HEK293 (cell line): ENCODE data around the gene SCUBE1.

Experiments used
- CTCF ChIA-PET: fragments of 350-600 bp; formaldehyde crosslinking; extraction: SDS; loops from one replicate; lab custom pipeline; 2021; ENCODE audit warnings: antibody characterized with exemption; lab: Yijun Ruan, JAX
- POLR2A ChIA-PET: fragments of 300-600 bp; formaldehyde crosslinking; extraction: SDS; loops from one replicate; lab custom pipeline; 2020; ENCODE audit warnings: antibody characterized with exemption, inconsistent platforms; lab: Yijun Ruan, JAX
- H3K27ac ChIP-seq: fragments of 200-500 bp; sonication (Bioruptor generic); 2 replicates; pipeline ENCODE4 v1.5.1; 2014; ENCODE audit warnings: low read depth, low read length, control low read depth, inconsistent platforms; ENCODE audit errors: extremely low read depth
- H3K36me3 ChIP-seq, 2 experiments: fragments of 200-500 bp in 1 of 2; sonication (Bioruptor generic) in 1 of 2; 1 replicate in 1 of 2; 2 replicates in 1 of 2; pipeline ENCODE4 v1.5.1; 2014 to 2017; ENCODE audit warnings: inconsistent platforms in 2 of 2, low read length in 2 of 2; ENCODE audit not compliant: control insufficient read depth in 2 of 2, insufficient read depth in 1 of 2
- H3K4me1 ChIP-seq: fragments of 200-500 bp; sonication (Bioruptor generic); 2 replicates; pipeline ENCODE4 v1.5.1; 2014; ENCODE audit warnings: mild to moderate bottlenecking, low read length, inconsistent platforms; ENCODE audit not compliant: control insufficient read depth, insufficient read depth
- H3K4me3 ChIP-seq: 2 replicates; pipeline ENCODE4 v1.5.1; 2011; ENCODE audit warnings: low read depth, mild to moderate bottlenecking, control low read depth, low read length, moderate library complexity
- H3K9me3 ChIP-seq: fragments of 200-500 bp; sonication (Bioruptor generic); 2 replicates; pipeline ENCODE4 v1.5.1; 2014; ENCODE audit warnings: low read depth, low read length, inconsistent platforms; ENCODE audit not compliant: control insufficient read depth, insufficient read depth
- GLI2 ChIP-seq: fragments of 450-650 bp; formaldehyde crosslinking; IDR thresholded peaks from 2 replicates; pipeline ENCODE4; 2017; ENCODE audit warnings: missing biosample characterization, missing genetic modification characterization, low read depth, borderline replicate concordance
- IKZF3 ChIP-seq: fragments of 450-650 bp; IDR thresholded peaks from 2 replicates; pipeline ENCODE4 v1.5.0; 2018; ENCODE audit warnings: missing biosample characterization, mild to moderate bottlenecking, missing genetic modification characterization, moderate library complexity
- REPIN1 ChIP-seq: fragments of 450-650 bp; formaldehyde crosslinking; IDR thresholded peaks from 2 replicates; pipeline ENCODE4 v1.5.1; 2017; ENCODE audit warnings: missing biosample characterization, missing genetic modification characterization, low read depth
- TCF7L2 ChIP-seq: IDR thresholded peaks from 2 replicates; pipeline ENCODE4 v1.6.1; 2011; ENCODE audit warnings: low read depth, mild to moderate bottlenecking, inconsistent platforms, low read length, moderate library complexity, borderline replicate concordance
- ZBTB21 ChIP-seq: fragments of 450-650 bp; formaldehyde crosslinking; IDR thresholded peaks from 2 replicates; pipeline ENCODE4 v1.5.1; 2017; ENCODE audit warnings: missing biosample characterization, missing genetic modification characterization
- ZBTB8A ChIP-seq: fragments of 450-650 bp; formaldehyde crosslinking; IDR thresholded peaks from 2 replicates; pipeline ENCODE4 v1.5.1; 2016; ENCODE audit warnings: missing biosample characterization, missing genetic modification characterization
- ZFP41 ChIP-seq: fragments of 450-650 bp; formaldehyde crosslinking; IDR thresholded peaks from 2 replicates; pipeline ENCODE4 v1.5.1; 2016; ENCODE audit warnings: missing biosample characterization, missing genetic modification characterization, borderline replicate concordance
- ZIC2 ChIP-seq: fragments of 450-650 bp; formaldehyde crosslinking; IDR thresholded peaks from 2 replicates; pipeline ENCODE4 v1.5.1; 2016; ENCODE audit warnings: missing biosample characterization, missing genetic modification characterization
- ZNF10 ChIP-seq: fragments of 450-650 bp; formaldehyde crosslinking; IDR thresholded peaks from 2 replicates; pipeline ENCODE4 v1.5.1; 2017; ENCODE audit warnings: missing biosample characterization, missing genetic modification characterization
- ZNF148 ChIP-seq: fragments of 450-650 bp; formaldehyde crosslinking; IDR thresholded peaks from 2 replicates; pipeline ENCODE4 v1.5.0; 2017; ENCODE audit warnings: missing biosample characterization, missing genetic modification characterization, borderline replicate concordance
- ZNF184 ChIP-seq: fragments of 450-650 bp; IDR thresholded peaks from 2 replicates; pipeline ENCODE4 v1.5.1; 2018; ENCODE audit warnings: missing biosample characterization, mild to moderate bottlenecking, missing genetic modification characterization
- ZNF248 ChIP-seq: fragments of 450-650 bp; formaldehyde crosslinking; IDR thresholded peaks from 2 replicates; pipeline ENCODE4 v1.5.1; 2017; ENCODE audit warnings: missing biosample characterization, missing genetic modification characterization
- ZNF324 ChIP-seq: fragments of 450-650 bp; formaldehyde crosslinking; IDR thresholded peaks from 2 replicates; pipeline ENCODE4 v1.5.1; 2016; ENCODE audit warnings: missing biosample characterization, missing genetic modification characterization
- ZNF354C ChIP-seq: fragments of 450-650 bp; formaldehyde crosslinking; IDR thresholded peaks from 2 replicates; pipeline ENCODE4 v1.5.1; 2016; ENCODE audit warnings: missing biosample characterization, missing genetic modification characterization, low read depth, borderline replicate concordance
- ZNF366 ChIP-seq: fragments of 450-650 bp; formaldehyde crosslinking; conservative IDR thresholded peaks from 2 replicates; pipeline ENCODE4 v1.5.1; 2016; ENCODE audit warnings: missing biosample characterization, missing genetic modification characterization
- ZNF391 ChIP-seq: fragments of 450-650 bp; formaldehyde crosslinking; IDR thresholded peaks from 2 replicates; pipeline ENCODE4 v1.5.1; 2016; ENCODE audit warnings: low read depth, missing biosample characterization, missing genetic modification characterization, borderline replicate concordance
- ZNF423 ChIP-seq: fragments of 450-650 bp; formaldehyde crosslinking; IDR thresholded peaks from 2 replicates; pipeline ENCODE4 v1.5.1; 2016; ENCODE audit warnings: missing biosample characterization, missing genetic modification characterization
- ZNF791 ChIP-seq: fragments of 450-650 bp; formaldehyde crosslinking; IDR thresholded peaks from 2 replicates; pipeline ENCODE4 v1.5.1; 2016; ENCODE audit warnings: missing biosample characterization, missing genetic modification characterization
- ZXDB ChIP-seq: fragments of 450-650 bp; formaldehyde crosslinking; IDR thresholded peaks from 2 replicates; pipeline ENCODE4 v1.5.1; 2016; ENCODE audit warnings: missing biosample characterization, missing genetic modification characterization
- TF ChIP-seq, protein P1 (sequence below): fragments of 450-650 bp; formaldehyde crosslinking; IDR thresholded peaks from 2 replicates; pipeline ENCODE4 v1.5.1; 2016; ENCODE audit warnings: missing biosample characterization, missing genetic modification characterization
- TF ChIP-seq, protein P2 (sequence below): fragments of 450-650 bp; formaldehyde crosslinking; IDR thresholded peaks from 2 replicates; pipeline ENCODE4 v1.5.1; 2016; ENCODE audit warnings: missing biosample characterization, missing genetic modification characterization
- TF ChIP-seq, protein P3 (sequence below): fragments of 450-650 bp; formaldehyde crosslinking; IDR thresholded peaks from 2 replicates; pipeline ENCODE4 v1.5.1; 2017; ENCODE audit warnings: missing biosample characterization, missing genetic modification characterization
- TF ChIP-seq, protein P4 (sequence below): fragments of 450-650 bp; formaldehyde crosslinking; IDR thresholded peaks from 2 replicates; pipeline ENCODE4 v1.5.1; 2016; ENCODE audit warnings: missing biosample characterization, missing genetic modification characterization, low read depth
- TF ChIP-seq, protein P5 (sequence below): fragments of 450-650 bp; formaldehyde crosslinking; IDR thresholded peaks from 2 replicates; pipeline ENCODE4 v1.5.1; 2017; ENCODE audit warnings: missing biosample characterization, missing genetic modification characterization

Gene SCUBE1

DNA sequence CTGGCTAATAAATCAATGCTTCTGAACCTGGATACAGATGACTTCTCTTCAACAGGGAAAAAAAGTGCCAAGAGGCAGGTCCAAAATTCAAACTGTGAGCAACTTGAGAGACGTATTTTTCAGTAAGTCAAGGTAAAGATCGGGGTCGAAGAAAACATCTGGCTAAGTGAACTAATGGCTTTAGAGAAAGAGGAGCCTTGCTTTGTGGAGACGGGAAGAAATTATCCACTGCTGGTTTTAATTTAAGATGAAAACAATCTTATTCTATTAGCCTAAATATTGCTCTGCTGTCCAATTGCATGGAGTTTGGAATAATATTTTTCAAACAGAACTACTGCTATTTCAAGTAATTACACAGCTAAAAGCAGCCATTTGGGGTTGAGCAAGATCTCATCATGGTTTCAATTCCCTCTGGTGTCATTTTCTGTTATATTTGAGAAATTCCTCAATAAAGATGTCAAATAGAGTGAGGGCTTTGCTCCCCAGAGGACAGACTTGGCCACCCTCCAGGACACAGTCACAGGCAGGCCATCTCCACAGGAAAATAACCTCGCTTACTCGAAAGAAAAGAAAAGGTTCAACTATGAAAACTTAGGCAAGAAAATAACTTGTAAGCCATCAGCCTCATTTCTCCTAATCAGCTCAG is 29.8 kb downstream of the SCUBE1 start:
- Histone ChIP-seq H3K4me1 (peaks cover 23% of the 10 kb centered on the region), H3K4me3 (no peak overlapping the region)
- CTCF ChIA-PET = interaction anchor here (1.1 to 2.2 kb wide), 4 partner anchors 13 to 82 kb away, joined by 3 to 12 read pairs (median 7); no protein-coding TSS in a partner anchor
- TF ChIP-seq ZNF148 (tag by site-specific recombination) (no peak), ZNF366 (tag by site-specific recombination) (no peak), REPIN1 (tag by site-specific recombination) (no peak), TCF7L2 (0 out of 2 replicates have a peak, but pooled peaks have one; percentile 29), ZBTB8A (tag by site-specific recombination) (no peak; the same call in 1 of the 2 replicates), GLI2 (peak; percentile 46; the same call in 1 of the 2 replicates), ZFP41 (tag by site-specific recombination) (no peak), ZXDB (no peak), ZNF10 (tag by site-specific recombination) (no peak), ZNF391 (no peak), ZNF791 (tag by site-specific recombination) (no peak), ZNF248 (tag by site-specific recombination) (no peak), ZNF184 (0 out of 2 replicates have a peak, but pooled peaks have one; percentile 61), ZIC2 (tag by site-specific recombination) (peak; percentile 30; the same call in 1 of the 2 replicates), ZNF324 (0 out of 2 replicates have a peak, but pooled peaks have one; percentile 68), ZBTB21 (tag by site-specific recombination) (no peak), IKZF3 (peak; percentile 82), ZNF354C (tag by site-specific recombination) (no peak), ZNF423 (tag by site-specific recombination) (peak; percentile 83)
- TF ChIP-seq, protein P1, sequence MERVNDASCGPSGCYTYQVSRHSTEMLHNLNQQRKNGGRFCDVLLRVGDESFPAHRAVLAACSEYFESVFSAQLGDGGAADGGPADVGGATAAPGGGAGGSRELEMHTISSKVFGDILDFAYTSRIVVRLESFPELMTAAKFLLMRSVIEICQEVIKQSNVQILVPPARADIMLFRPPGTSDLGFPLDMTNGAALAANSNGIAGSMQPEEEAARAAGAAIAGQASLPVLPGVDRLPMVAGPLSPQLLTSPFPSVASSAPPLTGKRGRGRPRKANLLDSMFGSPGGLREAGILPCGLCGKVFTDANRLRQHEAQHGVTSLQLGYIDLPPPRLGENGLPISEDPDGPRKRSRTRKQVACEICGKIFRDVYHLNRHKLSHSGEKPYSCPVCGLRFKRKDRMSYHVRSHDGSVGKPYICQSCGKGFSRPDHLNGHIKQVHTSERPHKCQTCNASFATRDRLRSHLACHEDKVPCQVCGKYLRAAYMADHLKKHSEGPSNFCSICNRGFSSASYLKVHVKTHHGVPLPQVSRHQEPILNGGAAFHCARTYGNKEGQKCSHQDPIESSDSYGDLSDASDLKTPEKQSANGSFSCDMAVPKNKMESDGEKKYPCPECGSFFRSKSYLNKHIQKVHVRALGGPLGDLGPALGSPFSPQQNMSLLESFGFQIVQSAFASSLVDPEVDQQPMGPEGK (tag by site-specific recombination) = 0 out of 2 replicates have a peak, but pooled peaks have one; percentile 19
- TF ChIP-seq, protein P2, sequence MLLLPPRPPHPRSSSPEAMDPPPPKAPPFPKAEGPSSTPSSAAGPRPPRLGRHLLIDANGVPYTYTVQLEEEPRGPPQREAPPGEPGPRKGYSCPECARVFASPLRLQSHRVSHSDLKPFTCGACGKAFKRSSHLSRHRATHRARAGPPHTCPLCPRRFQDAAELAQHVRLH = peak; percentile 76; the same call in 1 of the 2 replicates
- TF ChIP-seq, protein P3, sequence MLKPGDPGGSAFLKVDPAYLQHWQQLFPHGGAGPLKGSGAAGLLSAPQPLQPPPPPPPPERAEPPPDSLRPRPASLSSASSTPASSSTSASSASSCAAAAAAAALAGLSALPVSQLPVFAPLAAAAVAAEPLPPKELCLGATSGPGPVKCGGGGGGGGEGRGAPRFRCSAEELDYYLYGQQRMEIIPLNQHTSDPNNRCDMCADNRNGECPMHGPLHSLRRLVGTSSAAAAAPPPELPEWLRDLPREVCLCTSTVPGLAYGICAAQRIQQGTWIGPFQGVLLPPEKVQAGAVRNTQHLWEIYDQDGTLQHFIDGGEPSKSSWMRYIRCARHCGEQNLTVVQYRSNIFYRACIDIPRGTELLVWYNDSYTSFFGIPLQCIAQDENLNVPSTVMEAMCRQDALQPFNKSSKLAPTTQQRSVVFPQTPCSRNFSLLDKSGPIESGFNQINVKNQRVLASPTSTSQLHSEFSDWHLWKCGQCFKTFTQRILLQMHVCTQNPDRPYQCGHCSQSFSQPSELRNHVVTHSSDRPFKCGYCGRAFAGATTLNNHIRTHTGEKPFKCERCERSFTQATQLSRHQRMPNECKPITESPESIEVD (tag by site-specific recombination) = peak; percentile 98
- TF ChIP-seq, protein P4, sequence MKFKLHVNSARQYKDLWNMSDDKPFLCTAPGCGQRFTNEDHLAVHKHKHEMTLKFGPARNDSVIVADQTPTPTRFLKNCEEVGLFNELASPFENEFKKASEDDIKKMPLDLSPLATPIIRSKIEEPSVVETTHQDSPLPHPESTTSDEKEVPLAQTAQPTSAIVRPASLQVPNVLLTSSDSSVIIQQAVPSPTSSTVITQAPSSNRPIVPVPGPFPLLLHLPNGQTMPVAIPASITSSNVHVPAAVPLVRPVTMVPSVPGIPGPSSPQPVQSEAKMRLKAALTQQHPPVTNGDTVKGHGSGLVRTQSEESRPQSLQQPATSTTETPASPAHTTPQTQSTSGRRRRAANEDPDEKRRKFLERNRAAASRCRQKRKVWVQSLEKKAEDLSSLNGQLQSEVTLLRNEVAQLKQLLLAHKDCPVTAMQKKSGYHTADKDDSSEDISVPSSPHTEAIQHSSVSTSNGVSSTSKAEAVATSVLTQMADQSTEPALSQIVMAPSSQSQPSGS = peak; percentile 48; the same call in 1 of the 2 replicates
- TF ChIP-seq, protein P5, sequence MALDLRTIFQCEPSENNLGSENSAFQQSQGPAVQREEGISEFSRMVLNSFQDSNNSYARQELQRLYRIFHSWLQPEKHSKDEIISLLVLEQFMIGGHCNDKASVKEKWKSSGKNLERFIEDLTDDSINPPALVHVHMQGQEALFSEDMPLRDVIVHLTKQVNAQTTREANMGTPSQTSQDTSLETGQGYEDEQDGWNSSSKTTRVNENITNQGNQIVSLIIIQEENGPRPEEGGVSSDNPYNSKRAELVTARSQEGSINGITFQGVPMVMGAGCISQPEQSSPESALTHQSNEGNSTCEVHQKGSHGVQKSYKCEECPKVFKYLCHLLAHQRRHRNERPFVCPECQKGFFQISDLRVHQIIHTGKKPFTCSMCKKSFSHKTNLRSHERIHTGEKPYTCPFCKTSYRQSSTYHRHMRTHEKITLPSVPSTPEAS (tag by site-specific recombination) = 0 out of 2 replicates have a peak, but pooled peaks have one; percentile 10

More for the DNA sequence above, 29.8 kb downstream of the SCUBE1 start:
- Histone ChIP-seq H3K9me3 (no peaks in the 10 kb centered on the region), H3K36me3 (no peaks in the 10 kb centered on the region), H3K27ac (peak overlapping the region; percentile 85)
- POLR2A ChIA-PET = no interaction called here
